Mesodermal cell (in vitro differentiated cells): ENCODE measurements around the gene GDI1.

Experiments
- H3K27ac ChIP-seq: 2 replicates; pipeline ENCODE4 v1.7.0; 2013; ENCODE audit warnings: mild to moderate bottlenecking, low read depth, low read length, moderate library complexity; ENCODE audit not compliant: severe bottlenecking
- H3K36me3 ChIP-seq: 2 replicates; pipeline ENCODE4 v1.7.1; 2013; ENCODE audit warnings: mild to moderate bottlenecking, low read length, moderate library complexity; ENCODE audit not compliant: control insufficient read depth, insufficient read depth
- H3K4me1 ChIP-seq: one replicate; pipeline ENCODE4 v1.7.1; 2013; ENCODE audit warnings: mild to moderate bottlenecking, low read length; ENCODE audit not compliant: insufficient read depth, control insufficient read depth, poor library complexity, severe bottlenecking
- H3K4me3 ChIP-seq: 2 replicates; pipeline ENCODE4 v1.7.0; 2013; ENCODE audit warnings: low read length, control low read depth, mild to moderate bottlenecking; ENCODE audit not compliant: insufficient read depth, poor library complexity, severe bottlenecking; ENCODE audit errors: extremely low read depth
- H3K9me3 ChIP-seq: 2 replicates; pipeline ENCODE4 v1.7.1; 2013; ENCODE audit warnings: mild to moderate bottlenecking, low read length, moderate library complexity; ENCODE audit not compliant: control insufficient read depth
- WGBS, 2 experiments: methylation state at CpG; one replicate each; pipeline ENCODE4 v1.1.5; 2013; ENCODE audit warnings: missing lambda C conversion rate in 2 of 2; ENCODE audit not compliant: insufficient coverage in 2 of 2; 5-methylcytosine and 5-hydroxymethylcytosine counted together

The GDI1 gene

DNA sequence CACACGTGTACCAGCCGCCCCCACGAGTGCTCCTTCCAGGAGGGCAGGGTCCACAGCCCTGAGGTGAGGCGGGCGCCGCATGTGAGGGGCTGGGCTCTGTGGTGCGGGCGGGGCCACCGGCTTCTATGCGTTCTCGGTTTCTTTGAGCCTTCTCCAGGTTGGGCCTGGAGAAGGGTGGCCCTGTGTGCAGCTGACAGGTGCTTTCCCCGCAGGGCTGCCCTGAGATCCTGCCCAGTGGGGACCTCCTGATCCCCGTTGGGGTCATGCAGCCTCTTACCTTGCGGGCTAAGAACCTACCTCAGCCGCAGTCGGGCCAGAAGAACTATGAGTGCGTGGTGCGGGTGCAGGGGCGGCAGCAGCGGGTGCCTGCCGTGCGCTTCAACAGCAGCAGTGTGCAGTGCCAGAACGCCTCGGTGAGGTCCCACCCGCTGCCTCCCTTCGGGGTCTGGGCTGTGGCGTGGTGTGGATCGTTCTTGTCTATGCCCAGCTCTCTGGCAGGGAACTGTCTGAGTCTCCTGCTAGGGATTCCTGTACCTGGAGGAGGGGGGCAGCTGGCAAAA lies 27.9 kb downstream of the GDI1 start:
- no peak overlapping the region for H3K27ac ChIP-seq
- 98 to 99% methylated on average over 14 to 19 of the region's 28 CpGs for WGBS, 2 experiments
- no peaks in the 10 kb centered on the region for H3K9me3 ChIP-seq
- no peak overlapping the region for H3K4me3 ChIP-seq
- H3K4me1 ChIP-seq: no peaks in the 10 kb centered on the region
- peaks cover 52% of the 10 kb centered on the region for H3K36me3 ChIP-seq

DNA sequence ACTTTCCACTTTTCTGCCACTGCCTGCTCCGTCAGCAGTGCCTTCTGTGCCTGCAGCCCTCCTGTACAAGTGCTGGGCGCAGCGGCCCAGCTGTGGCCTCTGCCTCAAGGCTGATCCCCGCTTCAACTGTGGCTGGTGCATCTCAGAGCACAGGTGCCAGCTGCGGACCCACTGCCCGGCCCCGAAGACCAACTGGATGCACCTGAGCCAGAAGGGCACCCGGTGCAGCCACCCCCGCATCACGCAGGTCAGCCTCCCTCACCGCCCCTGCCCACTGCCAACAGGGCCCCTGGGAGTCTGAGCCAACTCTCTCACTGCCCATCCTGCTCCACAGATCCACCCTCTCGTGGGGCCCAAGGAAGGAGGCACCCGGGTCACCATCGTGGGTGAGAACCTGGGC lies 28.6 kb downstream of the GDI1 start:
- H3K4me3 ChIP-seq: no peak overlapping the region
- no peak overlapping the region for H3K27ac ChIP-seq
- 80 to 87% methylated on average over 1 to 12 of the region's 14 CpGs for WGBS, 2 experiments
- no peaks in the 10 kb centered on the region for H3K9me3 ChIP-seq
- H3K4me1 ChIP-seq: no peaks in the 10 kb centered on the region
- H3K36me3 ChIP-seq: peaks cover 48% of the 10 kb centered on the region

DNA sequence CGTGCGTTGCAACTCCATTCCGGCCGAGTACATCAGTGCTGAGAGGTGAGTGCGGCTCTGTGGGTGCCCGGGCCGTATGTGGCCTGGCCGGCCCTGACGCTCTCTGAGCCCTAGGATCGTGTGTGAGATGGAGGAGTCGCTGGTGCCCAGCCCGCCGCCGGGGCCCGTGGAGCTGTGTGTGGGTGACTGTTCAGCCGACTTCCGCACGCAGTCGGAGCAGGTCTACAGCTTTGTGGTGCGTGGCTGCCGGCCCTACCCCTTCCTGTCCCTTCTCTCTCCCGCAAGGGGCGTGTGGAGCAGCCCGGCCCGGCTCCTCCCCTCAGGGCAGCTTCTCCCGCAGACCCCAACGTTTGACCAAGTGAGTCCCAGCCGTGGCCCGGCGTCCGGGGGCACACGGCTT lies 29.1 kb downstream of the GDI1 start:
- 95 to 96% methylated on average over 10 to 20 of the region's 32 CpGs for WGBS, 2 experiments
- H3K36me3 ChIP-seq: peaks cover 49% of the 10 kb centered on the region
- H3K27ac ChIP-seq: no peak overlapping the region
- H3K9me3 ChIP-seq: no peaks in the 10 kb centered on the region
- H3K4me1 ChIP-seq: no peaks in the 10 kb centered on the region
- no peak overlapping the region for H3K4me3 ChIP-seq

DNA sequence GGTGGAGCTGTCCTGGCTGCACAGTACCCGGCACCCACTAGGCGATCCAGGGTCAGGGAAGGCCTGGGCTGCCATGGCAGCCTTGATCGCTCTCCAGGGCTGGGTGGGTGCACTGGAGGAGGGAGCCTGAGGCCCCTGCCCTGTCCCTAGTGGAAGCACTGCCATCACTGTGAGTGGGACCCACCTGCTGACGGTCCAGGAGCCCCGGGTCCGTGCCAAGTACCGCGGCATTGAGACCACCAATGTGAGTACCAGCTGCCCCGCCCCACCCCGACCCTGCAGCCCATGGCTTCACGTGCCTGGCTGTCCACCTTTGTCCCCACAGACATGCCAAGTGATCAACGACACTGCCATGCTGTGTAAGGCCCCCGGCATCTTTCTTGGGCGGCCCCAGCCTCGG lies 30.0 kb downstream of the GDI1 start:
- Histone ChIP-seq H3K4me1 (no peaks in the 10 kb centered on the region), H3K36me3 (peaks cover 50% of the 10 kb centered on the region), H3K4me3 (no peak overlapping the region), H3K9me3 (no peaks in the 10 kb centered on the region), H3K27ac (no peak overlapping the region)
- 94 to 99% methylated on average over 8 of the region's 15 CpGs for WGBS, 2 experiments

DNA sequence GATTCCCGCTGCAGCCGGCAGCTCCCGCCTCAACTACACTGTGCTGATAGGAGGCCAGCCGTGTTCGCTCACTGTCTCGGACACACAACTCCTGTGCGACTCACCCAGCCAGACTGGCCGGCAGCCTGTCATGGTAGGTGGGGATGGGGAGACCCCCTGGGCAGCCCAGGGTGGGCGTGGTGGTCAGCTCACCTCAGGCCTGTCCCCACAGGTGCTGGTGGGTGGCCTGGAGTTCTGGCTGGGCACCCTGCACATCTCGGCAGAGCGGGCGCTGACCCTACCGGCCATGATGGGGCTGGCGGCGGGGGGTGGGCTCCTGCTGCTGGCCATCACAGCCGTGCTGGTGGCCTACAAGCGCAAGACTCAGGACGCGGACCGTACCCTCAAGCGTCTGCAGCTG lies 30.6 kb downstream of the GDI1 start:
- Histone ChIP-seq H3K4me3 (no peak overlapping the region), H3K4me1 (no peaks in the 10 kb centered on the region), H3K27ac (no peak overlapping the region), H3K36me3 (peaks cover 49% of the 10 kb centered on the region), H3K9me3 (no peaks in the 10 kb centered on the region)
- 96 to 100% methylated on average over 4 to 9 of the region's 21 CpGs for WGBS, 2 experiments

- H3K9me3 ChIP-seq: no peaks in the 10 kb centered on the region
- no peak overlapping the region for H3K4me3 ChIP-seq
- H3K27ac ChIP-seq: no peak overlapping the region
- 98% methylated on average over 10 to 17 of the region's 23 CpGs for WGBS, 2 experiments
- H3K4me1 ChIP-seq: no peaks in the 10 kb centered on the region
- peaks cover 42% of the 10 kb centered on the region for H3K36me3 ChIP-seq
Observed at GRCh38 chrX:154468217-154468616, 31.3 kb downstream of the GDI1 start.

DNA sequence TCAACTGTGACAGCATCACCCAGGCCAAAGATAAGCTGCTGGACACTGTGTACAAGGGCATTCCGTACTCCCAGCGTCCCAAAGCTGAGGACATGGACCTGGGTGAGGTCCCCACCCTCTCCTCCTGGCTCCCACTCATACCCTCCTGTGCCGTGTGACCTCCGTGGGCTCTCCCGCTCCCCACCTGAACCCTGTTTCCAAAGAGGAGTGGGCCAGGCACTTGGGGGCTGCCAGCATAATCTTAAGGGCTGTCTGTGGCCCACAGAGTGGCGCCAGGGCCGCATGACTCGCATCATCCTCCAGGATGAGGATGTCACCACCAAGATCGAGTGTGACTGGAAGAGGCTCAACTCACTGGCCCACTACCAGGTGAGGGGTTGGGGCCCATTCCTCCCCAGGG lies 32.2 kb downstream of the GDI1 start:
- Histone ChIP-seq H3K4me3 (no peak overlapping the region), H3K4me1 (no peaks in the 10 kb centered on the region), H3K9me3 (no peaks in the 10 kb centered on the region), H3K36me3 (peaks cover 41% of the 10 kb centered on the region), H3K27ac (no peak overlapping the region)
- WGBS, 2 experiments: 100% methylated on average over 3 of the region's 9 CpGs; no CpG with 5 or more reads in 1 of the 2 experiments

DNA sequence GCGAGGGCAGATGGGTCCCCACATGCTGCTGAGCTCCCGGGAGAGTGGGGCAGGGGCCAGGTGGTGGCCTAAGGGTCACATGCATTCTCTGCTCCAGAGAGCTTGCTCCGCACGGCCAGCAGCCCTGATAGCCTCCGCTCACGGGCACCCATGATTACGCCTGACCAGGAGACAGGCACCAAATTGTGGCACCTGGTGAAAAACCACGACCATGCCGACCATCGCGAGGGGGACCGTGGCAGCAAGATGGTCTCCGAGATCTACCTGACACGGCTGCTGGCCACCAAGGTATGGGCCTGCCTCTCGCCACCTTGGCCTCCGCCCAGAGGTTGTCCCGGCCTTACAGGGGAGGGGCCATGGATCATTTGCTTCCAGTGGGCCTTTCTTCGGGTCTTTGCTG lies 32.9 kb downstream of the GDI1 start:
- H3K4me3 ChIP-seq: no peak overlapping the region
- H3K4me1 ChIP-seq: no peaks in the 10 kb centered on the region
- H3K9me3 ChIP-seq: no peaks in the 10 kb centered on the region
- WGBS, 2 experiments: 97 to 100% methylated on average over 12 to 14 of the region's 18 CpGs
- no peak overlapping the region for H3K27ac ChIP-seq
- H3K36me3 ChIP-seq: peaks cover 33% of the 10 kb centered on the region

GRCh38 chrX:154470434-154470833 lies 33.5 kb downstream of the GDI1 start:
- H3K9me3 ChIP-seq: no peaks in the 10 kb centered on the region
- H3K4me1 ChIP-seq: no peaks in the 10 kb centered on the region
- H3K36me3 ChIP-seq: peaks cover 32% of the 10 kb centered on the region
- WGBS, 2 experiments: 94 to 97% methylated on average over 11 to 12 of the region's 14 CpGs
- no peak overlapping the region for H3K27ac ChIP-seq
- no peak overlapping the region for H3K4me3 ChIP-seq

GRCh38 chrX:154470914-154471568 lies 34.1 kb downstream of the GDI1 start:
- peaks cover 32% of the 10 kb centered on the region for H3K36me3 ChIP-seq
- WGBS, 2 experiments: 95 to 99% methylated on average over 14 to 16 of the region's 23 CpGs
- no peaks in the 10 kb centered on the region for H3K9me3 ChIP-seq
- H3K4me1 ChIP-seq: no peaks in the 10 kb centered on the region
- no peak overlapping the region for H3K4me3 ChIP-seq
- no peak overlapping the region for H3K27ac ChIP-seq
